ENCODE data around the gene DCAF4. TPM values are rescaled to one million over a fixed set of nuclear protein-coding genes. Genes with fewer than 3 reads are reported as not detected.

Gene DCAF4, protein sequence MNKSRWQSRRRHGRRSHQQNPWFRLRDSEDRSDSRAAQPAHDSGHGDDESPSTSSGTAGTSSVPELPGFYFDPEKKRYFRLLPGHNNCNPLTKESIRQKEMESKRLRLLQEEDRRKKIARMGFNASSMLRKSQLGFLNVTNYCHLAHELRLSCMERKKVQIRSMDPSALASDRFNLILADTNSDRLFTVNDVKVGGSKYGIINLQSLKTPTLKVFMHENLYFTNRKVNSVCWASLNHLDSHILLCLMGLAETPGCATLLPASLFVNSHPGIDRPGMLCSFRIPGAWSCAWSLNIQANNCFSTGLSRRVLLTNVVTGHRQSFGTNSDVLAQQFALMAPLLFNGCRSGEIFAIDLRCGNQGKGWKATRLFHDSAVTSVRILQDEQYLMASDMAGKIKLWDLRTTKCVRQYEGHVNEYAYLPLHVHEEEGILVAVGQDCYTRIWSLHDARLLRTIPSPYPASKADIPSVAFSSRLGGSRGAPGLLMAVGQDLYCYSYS
- total RNA-seq = 10 to 100 TPM; 29.0 to 45.0 (median 36.7) TPM

DNA sequence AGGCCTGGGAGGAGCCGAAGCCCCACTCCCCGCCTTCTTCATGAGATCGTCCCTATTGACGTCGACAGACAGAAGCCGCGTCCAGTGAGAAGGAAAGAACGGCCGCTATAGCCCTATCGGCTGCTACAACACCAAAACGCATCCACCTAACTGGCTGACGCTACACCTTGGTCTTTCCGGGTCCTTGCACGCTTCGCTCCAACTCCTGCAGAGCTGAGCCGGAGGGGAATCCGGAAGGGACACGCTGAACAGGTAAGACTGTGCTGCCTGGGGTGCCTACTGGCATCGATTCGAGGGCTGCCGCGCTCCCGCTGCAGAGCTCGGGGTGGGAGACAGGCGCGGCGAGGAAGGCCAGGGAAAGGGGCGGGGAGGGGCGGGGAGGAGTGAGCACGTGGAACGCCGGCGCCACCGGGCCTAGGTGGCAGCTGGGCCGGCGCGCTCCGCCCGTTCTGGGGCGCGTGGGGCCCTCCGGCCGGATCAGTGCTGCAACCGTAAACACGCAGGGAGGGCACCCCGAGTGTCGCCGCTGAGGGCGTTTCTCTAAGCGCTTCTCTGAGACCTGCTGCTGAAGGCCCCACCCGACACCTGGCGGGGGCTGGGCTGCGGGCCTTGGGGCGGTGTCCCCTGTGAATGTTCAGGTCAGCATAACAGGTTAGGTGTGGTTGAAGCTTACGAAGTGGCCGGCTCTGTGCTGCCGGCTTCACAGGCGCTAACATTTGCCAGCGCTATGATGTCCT, at the start of gene DCAF4:
Gene DCAF4 (plus strand): TSS at position 173 of the 737 bp plus-strand sequence. CDS start 11,515 bp downstream, outside the sequence.
- no peaks in the 10 kb centered on the region for H3K9me3 ChIP-seq
- peaks cover 18 to 22% of the 10 kb centered on the region in 2 donors for H3K4me1 ChIP-seq
- DNase-seq = peak; percentile 99
- peak in 1 of 2 donors; percentile 69 for TF ChIP-seq POLR2A (IDR thresholded peaks at IDR 0.05)
- TF ChIP-seq, protein P1, sequence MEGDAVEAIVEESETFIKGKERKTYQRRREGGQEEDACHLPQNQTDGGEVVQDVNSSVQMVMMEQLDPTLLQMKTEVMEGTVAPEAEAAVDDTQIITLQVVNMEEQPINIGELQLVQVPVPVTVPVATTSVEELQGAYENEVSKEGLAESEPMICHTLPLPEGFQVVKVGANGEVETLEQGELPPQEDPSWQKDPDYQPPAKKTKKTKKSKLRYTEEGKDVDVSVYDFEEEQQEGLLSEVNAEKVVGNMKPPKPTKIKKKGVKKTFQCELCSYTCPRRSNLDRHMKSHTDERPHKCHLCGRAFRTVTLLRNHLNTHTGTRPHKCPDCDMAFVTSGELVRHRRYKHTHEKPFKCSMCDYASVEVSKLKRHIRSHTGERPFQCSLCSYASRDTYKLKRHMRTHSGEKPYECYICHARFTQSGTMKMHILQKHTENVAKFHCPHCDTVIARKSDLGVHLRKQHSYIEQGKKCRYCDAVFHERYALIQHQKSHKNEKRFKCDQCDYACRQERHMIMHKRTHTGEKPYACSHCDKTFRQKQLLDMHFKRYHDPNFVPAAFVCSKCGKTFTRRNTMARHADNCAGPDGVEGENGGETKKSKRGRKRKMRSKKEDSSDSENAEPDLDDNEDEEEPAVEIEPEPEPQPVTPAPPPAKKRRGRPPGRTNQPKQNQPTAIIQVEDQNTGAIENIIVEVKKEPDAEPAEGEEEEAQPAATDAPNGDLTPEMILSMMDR (IDR thresholded peaks at IDR 0.05) = no peak
- intact Hi-C loops (cut with DNase I) = no loop called here
- H3K4me3 ChIP-seq (replicated peaks in 1 of 3) = peak within 1 kb of the TSS; percentile 16 to 81 (median 63)
- no peaks in the 10 kb centered on the region for H3K27me3 ChIP-seq
- WGBS, 2 donors = 0 to 1% methylated on average over 19 to 40 of the region's 59 CpGs
- H3K27ac ChIP-seq = peak within 1 kb of the TSS; percentile 92 to 95 (median 93)
- no peaks in the 10 kb centered on the region for H3K36me3 ChIP-seq

DNA sequence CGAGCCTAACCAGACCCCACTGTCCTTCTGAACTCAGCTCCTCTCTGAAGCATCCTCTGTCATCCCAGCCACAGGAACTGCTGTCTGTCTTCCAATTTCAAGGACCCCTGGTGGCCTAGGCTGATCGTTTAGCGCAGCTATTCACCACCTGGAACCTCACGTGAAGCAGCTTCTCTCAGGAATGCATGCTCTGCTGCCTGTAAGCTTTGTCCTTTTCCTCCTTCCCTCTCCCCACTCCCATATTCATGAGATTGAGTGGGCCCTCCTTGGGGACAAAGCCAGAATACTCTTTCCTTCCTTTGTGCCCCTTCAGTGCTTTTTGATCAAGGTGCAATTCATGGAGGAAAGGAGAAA, 49.6 kb upstream of the DCAF4 start:
- H3K9me3 ChIP-seq = no peaks in the 10 kb centered on the region
- no peak overlapping the region for H3K27ac ChIP-seq
- TF ChIP-seq, protein P1 (IDR thresholded peaks at IDR 0.05) = no peak
- TF ChIP-seq POLR2A (IDR thresholded peaks at IDR 0.05) = no peak
- intact Hi-C loops (cut with DNase I) = no loop called here
- no peak overlapping the region for H3K4me3 ChIP-seq (replicated peaks in 1 of 3)
- no peaks in the 10 kb centered on the region for H3K36me3 ChIP-seq
- no peak for DNase-seq
- WGBS, 2 donors = 31 to 55% methylated on average over 4 of the region's 4 CpGs
- H3K4me1 ChIP-seq = no peaks in the 10 kb centered on the region
- H3K27me3 ChIP-seq = no peaks in the 10 kb centered on the region

DNA sequence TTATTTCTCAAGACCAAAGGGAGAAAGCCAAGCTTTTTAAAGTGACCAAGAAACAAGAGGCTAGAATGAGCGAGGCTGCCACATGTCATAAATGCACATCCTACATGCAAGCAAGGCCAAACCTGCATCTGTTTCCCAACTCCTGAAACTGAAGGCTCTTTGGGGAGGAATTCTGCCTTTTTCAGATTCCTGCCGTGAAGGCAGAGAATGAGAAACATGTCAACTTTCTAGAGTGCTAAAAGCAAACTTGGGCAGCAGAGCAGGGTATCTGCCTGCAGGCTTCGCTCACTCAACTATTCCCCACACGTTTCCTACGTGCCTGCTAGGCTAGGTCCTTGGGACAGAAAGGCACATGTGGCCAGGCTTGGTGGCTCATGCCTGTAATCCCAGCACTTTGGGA, 47.5 kb upstream of the DCAF4 start:
- Histone ChIP-seq H3K4me3 (replicated peaks in 1 of 3) (no peak overlapping the region), H3K4me1 (no peaks in the 10 kb centered on the region), H3K27me3 (no peaks in the 10 kb centered on the region), H3K36me3 (no peaks in the 10 kb centered on the region), H3K27ac (no peak overlapping the region), H3K9me3 (no peaks in the 10 kb centered on the region)
- intact Hi-C loops (cut with DNase I) = no loop called here
- no peak for DNase-seq
- TF ChIP-seq, protein P1 (IDR thresholded peaks at IDR 0.05) = no peak
- TF ChIP-seq POLR2A (IDR thresholded peaks at IDR 0.05) = no peak
- WGBS, 2 donors = 88 to 91% methylated on average over 5 of the region's 5 CpGs

DNA sequence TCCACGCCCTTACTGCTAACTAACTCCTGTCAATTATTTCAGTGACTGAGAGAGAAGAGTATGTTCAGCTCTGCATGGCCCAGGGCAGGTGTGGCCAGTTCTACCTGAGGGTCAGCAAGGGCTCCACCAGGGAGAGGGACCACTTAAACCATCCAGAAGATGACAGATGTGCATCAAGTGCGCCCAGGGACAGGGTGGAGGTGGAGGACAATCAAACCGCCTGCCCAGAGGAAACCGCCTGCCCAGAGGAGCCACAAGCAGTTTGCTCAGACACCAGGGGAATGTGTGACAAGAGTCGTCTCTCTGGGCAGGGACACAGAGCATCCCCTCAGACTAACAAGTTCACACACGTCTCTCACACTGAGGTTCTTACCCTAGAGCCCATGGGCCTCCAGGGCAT, 46.8 kb upstream of the DCAF4 start:
- no peaks in the 10 kb centered on the region for H3K27me3 ChIP-seq
- no peaks in the 10 kb centered on the region for H3K9me3 ChIP-seq
- no peak overlapping the region for H3K27ac ChIP-seq
- no peaks in the 10 kb centered on the region for H3K36me3 ChIP-seq
- no peak for TF ChIP-seq POLR2A (IDR thresholded peaks at IDR 0.05)
- TF ChIP-seq, protein P1 (IDR thresholded peaks at IDR 0.05) = no peak
- no peak overlapping the region for H3K4me3 ChIP-seq (replicated peaks in 1 of 3)
- intact Hi-C loops (cut with DNase I) = no loop called here
- WGBS, 2 donors = 90 to 91% methylated on average over 6 of the region's 6 CpGs
- H3K4me1 ChIP-seq = no peaks in the 10 kb centered on the region
- no peak for DNase-seq

DNA sequence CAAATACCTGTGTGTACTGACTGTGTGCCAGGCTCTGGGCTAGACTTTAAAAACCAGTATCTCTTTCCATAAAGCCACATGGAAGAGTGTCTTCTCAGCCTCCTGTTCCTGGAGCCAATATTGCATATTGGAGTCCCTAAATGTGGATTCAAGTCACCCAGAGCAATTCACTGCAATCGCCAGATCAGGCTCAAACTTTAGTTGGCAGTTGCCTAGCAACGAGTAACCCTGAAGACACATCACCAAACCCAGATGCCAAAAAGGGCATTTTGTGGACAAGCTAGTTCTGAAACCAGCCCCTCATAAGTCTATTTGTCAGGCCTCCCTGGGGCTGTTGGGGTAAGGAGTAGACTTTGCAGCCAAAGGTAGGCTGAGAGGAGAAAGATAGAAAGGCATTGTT, 46.1 kb upstream of the DCAF4 start:
- Histone ChIP-seq H3K27me3 (no peaks in the 10 kb centered on the region), H3K4me3 (replicated peaks in 1 of 3) (no peak overlapping the region), H3K9me3 (no peaks in the 10 kb centered on the region), H3K36me3 (no peaks in the 10 kb centered on the region), H3K27ac (no peak overlapping the region), H3K4me1 (no peaks in the 10 kb centered on the region)
- TF ChIP-seq POLR2A (IDR thresholded peaks at IDR 0.05) = no peak
- TF ChIP-seq, protein P1 (IDR thresholded peaks at IDR 0.05) = no peak
- 75 to 88% methylated on average over 2 of the region's 2 CpGs for WGBS, 2 donors
- intact Hi-C loops (cut with DNase I) = no loop called here
- DNase-seq = no peak

Data from thyroid gland (tissue), 4 donors.